Measurements from ENCODE around the gene CST3. TPM values are rescaled to one million over a fixed set of nuclear protein-coding genes. Genes with fewer than 3 reads are reported as not detected.
A peak's percentile ranks its signal among the peaks of the same experiment; 100 is the strongest.
"Not testable (repeated sequence)": the region's sequence is repeated elsewhere in the genome, so short reads cannot be mapped to it uniquely, and the experiment has no call there.

Gene CST3
- total RNA-seq, 1 donor = 77.8 TPM

DNA sequence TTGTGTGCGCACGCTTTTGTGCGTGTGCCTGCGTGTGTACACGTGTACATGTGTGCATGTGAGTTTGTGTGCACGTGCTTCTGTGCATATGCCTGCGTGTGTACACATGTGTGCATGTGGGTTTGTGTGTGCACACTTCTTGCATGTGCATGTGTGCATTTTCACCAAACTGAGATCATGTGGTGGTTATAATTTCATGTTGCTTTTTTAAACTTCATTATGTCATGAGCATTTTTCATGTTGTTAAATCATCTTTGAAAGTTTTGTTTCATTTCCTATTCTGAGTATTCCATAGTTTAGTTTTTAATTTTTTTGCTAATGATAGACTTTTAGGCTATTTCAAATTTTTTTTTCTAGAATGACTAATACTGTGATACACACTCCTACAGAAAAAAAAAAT is 6.4 kb upstream of the CST3 start:
- DNase-seq (ENCODE audit: low read depth in 2 of 3, low spot score in 2 of 3) = no peak

DNA sequence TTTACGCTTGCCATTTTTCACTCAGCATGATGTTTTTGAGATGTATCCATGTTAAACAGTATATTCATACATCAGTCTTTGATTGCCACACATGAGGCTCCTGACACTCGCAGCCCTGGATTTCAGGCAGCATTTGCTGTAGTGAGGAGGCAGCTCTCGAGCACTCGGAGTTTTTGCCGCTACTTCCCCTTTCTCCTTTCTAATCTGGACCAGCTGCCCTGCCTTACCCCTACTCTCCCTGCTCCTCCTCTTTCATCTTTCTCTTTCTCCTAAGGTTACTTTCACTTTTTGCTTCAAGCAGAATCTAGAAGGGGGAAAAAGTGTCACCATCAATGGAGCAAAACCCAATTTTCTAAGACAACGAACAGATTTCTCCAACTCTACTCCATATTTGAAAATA is 5.9 kb upstream of the CST3 start:
- DNase-seq (ENCODE audit: low read depth in 2 of 3, low spot score in 2 of 3) = peak in 1 of 3 donors; percentile 67

GRCh38 chr20:23641936-23642751 is 4.4 kb upstream of the CST3 start:
- no peak for DNase-seq (ENCODE audit: low read depth in 2 of 3, low spot score in 2 of 3)

- DNase-seq (ENCODE audit: low read depth in 2 of 3, low spot score in 2 of 3) = no peak
These were observed 3.2 kb upstream of the CST3 start for GRCh38 chr20:23640671-23641667.

DNA sequence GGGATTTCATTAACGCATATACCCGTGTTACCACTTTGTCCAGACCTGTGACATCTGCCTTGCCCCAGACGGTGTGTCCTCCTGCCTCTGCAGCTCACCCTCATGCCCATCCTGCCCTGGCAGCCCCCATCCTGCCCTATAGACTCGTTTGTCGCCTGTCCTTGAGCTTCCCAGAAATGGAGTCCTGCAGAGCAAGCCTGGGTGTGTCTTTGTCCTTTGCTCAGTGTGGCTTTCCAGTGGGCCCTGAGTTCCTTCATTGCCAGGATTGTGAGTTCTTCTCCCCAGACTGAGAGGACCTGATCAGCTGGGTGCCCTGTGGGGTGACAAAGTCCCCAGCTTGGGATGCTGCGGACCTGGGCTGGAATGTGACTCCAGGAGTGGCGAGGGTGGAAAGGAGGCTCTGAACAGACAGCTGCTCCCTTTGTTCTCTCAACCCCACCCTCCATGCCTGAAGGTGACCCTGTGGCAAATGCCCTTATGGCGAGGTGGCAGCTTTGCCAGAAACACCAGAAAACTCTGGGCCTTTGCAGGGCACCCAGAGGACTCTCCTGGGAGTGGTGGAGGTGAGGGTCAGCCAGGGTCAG is 2.4 kb upstream of the CST3 start:
- DNase-seq (ENCODE audit: low read depth in 2 of 3, low spot score in 2 of 3) = no peak

DNA sequence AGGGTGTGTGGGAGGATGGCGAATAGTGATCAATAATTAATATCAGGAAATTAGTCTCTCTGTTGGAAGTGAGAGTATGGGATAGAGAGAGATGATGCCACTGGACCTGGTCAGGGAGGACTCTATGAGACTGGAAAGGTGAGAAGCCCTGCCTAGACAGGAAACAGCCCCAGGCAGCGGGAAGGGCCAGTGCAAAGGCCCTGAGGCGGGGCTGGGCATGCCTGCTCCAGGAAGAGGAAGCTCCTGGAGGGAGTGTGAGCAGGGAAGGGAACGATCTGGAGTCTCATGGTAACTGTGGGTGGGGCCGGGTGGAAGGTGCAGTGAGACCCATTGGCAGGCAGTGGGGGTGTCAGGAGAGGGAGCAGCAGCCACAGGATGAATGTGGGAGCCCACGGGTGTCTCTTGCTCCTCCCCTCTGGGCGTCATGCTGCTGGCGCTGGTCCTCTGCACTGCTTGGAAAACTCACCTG is 1.8 kb upstream of the CST3 start:
- no peak for DNase-seq (ENCODE audit: low read depth in 2 of 3, low spot score in 2 of 3)

- no peak for DNase-seq (ENCODE audit: low read depth in 2 of 3, low spot score in 2 of 3)
These were observed 554 bp upstream of the CST3 start for GRCh38 chr20:23638309-23638708.

DNA sequence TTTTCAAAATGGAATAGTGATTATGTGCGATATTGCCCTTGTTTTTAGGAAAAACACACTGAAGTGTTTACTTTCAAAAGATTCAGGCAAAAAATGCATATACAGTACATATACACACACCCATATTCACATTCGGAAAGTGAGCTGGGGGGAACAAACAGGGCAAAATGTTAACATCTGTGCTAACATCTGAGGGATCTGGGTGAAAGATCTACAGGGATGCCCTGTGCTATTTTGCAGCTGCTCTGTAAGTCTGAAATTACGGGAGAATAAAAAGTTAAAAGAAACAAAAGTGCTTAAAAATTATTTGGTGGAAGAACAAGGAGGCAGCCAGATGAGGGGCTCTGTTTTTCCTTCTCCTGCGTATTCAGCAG is 860 bp downstream of the CST3 start:
- DNase-seq (ENCODE audit: low read depth in 2 of 3, low spot score in 2 of 3) = no peak

- DNase-seq (ENCODE audit: low read depth in 2 of 3, low spot score in 2 of 3) = no peak
These were observed 1.4 kb downstream of the CST3 start for GRCh38 chr20:23636182-23636907.

- not testable (repeated sequence) for DNase-seq (ENCODE audit: low read depth in 2 of 3, low spot score in 2 of 3)
These were observed 2.0 kb downstream of the CST3 start for GRCh38 chr20:23635768-23636090.

DNA sequence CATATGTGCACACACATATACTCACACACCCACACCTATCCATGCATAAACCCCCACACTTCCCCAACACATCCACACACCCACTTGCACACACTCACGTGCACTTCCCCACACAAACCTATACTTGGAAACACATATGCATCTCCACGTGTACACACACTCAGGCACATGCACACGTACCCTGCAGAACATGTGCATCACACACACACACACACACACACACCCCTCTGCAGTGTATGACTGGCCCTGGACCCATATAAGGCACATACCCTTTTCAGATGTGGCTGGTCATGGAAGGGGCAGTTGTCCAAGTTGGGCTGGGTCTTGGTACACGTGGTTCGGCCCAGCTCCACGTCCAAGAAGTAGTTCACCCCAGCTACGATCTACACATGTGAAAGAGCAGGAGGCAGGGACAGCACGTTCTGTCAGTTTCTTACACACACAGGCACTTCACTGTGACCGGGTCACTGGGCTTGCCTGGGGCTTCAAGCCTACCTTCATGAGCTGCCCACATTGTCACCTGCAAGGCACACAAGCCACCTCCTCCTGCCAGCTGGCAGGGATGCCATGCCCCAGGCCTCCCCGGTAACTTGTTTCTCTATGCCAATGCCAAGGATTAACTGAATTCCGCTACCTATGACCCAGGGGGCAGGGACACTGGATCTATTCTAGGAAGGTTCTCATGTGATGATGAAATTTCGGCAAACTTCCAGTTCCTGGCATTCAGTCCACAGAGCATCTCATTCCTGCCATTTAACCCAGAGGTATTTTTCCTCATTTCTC is 2.6 kb downstream of the CST3 start:
- no peak for DNase-seq (ENCODE audit: low read depth in 2 of 3, low spot score in 2 of 3)

DNA sequence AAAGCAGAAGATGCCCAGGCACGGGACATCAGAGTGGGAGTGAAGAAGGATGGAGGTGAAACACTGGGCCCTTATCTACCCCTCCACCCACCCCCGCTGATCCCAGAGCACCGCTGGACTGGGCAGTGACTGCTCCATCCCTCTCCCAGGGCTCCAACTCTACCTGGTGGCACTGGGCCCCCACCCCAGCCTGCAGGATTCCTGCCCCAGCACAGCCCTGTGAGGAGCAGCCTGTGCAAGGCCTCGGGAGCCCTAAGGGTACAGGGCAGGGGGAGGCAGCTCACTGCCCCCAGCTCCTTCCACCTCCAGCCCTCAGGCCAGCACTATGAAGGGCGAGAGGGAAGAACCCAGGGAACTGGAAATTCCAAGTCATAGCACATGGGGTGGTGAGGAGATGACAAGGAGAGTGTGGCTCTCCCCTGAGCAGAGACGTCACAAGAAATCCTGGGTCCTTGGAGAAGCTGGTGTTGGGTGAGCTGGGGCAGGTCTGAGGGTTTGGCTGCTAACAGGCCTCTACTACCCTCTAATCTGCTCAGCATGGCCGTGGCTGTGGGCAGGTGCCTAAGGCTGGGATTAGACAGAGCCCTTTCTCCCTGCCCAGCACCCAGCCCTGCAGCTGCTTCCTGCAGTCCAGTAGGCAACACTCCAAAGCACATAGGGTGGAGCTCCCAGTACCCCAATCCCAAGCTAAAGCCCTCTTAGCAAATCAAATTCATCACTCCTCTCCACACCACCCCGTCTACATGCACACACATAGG is 3.5 kb downstream of the CST3 start:
- DNase-seq (ENCODE audit: low read depth in 2 of 3, low spot score in 2 of 3) = no peak

DNA sequence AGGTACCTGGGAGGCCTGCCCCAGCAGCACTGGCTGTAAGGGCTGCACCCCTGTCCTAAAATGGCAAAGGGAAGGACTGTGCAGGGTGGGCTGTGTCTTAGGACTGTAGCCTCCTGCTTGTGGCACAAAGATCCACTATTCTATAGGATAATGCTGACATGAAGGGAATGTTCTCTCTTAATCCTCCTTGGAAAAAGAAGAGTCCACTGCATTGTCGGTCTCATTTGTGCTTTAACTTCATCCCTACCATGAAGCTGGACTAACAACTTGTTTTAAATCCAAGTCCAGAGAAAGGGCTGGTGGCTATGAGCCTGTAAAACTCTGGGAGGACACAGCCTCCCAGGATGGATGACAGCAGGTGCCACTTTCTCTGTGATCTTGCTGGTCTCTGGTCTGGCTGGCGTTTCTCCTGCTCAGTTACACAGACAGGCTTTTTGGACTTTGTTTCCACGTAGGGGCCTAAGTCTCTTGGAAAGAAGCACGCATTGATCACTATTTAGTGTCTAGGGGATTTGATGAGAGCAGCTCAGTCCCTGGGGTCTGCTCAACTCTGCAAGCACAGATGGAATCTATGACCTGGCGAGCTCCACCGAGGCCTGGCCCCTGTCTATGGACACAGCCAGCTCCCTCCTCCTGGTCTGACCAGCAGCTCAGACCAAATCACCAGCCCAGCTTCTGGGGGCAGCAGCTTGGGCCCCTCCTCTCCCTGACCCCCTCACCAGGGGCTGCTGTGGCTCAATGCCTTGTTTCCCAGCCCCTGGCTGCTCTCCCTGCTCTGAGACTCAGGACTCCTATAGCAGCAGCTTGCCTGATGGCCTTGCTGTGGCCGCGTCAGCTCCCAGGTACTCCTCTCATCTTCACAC is 4.8 kb downstream of the CST3 start:
- no peak for DNase-seq (ENCODE audit: low read depth in 2 of 3, low spot score in 2 of 3)

- no peak for DNase-seq (ENCODE audit: low read depth in 2 of 3, low spot score in 2 of 3)
These were observed 5.6 kb downstream of the CST3 start for GRCh38 chr20:23631981-23632710.

GRCh38 chr20:23631226-23631822 is 6.4 kb downstream of the CST3 start:
- DNase-seq (ENCODE audit: low read depth in 2 of 3, low spot score in 2 of 3) = no peak

DNA sequence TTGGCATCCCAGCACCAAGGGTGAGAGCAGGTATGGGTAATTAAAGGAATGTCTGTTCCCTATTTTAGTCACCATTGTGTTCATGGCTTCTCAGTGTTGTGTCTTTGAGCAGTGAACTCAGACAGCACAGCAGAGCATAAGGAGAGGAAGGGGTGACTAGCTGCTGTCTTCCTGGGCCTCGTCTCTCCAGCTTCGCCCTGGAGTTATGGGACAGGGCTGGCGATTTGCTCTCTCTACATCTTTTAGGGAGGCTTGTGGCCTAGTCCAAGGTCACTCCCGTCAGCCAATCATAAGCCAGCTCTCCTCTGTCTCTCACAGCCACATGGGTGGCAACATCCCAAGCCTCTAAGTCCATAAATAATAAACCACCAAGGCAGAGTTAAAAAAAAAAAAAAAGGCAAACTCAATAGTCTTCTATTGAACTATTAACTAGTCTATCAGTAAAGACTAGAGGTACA is 7.3 kb downstream of the CST3 start:
- DNase-seq (ENCODE audit: low read depth in 2 of 3, low spot score in 2 of 3) = no peak

All from hematopoietic multipotent progenitor cell (in vitro differentiated cells).